Measurements from ENCODE around the gene LHFPL6.

The LHFPL6 gene

DNA sequence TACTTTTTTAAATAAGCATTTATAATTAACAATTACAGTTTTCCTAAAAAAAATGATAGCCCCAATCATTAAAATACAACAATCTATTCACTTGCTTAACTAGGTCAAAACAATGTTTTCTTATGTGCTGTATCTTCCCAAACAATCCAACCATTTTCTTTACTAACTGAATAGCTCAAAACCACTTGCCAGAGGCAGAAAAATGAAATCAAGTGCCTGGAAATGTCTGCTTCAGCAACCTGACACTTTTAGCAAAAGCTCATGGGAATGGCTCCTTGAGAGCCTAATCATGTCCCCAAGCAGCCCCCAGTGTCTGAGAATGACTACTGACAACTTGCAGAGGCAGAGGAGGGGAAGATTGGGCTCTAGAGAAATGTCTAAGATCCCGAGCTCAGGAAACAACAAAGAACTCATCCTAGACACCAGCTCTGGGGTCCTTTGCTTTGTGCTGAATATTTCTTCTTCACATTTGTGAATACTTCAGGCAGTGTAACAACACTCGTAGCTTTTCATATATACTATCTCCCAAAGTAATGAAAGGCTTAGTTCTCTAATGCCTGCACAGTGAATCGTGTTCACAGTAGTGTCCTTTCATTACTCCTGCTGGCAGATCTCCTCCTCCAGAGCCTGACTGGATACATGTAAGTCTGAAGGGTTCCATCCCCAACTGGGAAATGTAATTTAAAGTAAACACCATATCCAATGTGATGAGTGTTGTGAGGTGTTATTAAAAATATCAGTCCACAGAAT, 280.0 kb downstream of the LHFPL6 start:
- TF ChIP-seq, protein P1, sequence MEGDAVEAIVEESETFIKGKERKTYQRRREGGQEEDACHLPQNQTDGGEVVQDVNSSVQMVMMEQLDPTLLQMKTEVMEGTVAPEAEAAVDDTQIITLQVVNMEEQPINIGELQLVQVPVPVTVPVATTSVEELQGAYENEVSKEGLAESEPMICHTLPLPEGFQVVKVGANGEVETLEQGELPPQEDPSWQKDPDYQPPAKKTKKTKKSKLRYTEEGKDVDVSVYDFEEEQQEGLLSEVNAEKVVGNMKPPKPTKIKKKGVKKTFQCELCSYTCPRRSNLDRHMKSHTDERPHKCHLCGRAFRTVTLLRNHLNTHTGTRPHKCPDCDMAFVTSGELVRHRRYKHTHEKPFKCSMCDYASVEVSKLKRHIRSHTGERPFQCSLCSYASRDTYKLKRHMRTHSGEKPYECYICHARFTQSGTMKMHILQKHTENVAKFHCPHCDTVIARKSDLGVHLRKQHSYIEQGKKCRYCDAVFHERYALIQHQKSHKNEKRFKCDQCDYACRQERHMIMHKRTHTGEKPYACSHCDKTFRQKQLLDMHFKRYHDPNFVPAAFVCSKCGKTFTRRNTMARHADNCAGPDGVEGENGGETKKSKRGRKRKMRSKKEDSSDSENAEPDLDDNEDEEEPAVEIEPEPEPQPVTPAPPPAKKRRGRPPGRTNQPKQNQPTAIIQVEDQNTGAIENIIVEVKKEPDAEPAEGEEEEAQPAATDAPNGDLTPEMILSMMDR (IDR thresholded peaks at IDR 0.05; ENCODE audit: low read depth, low read length, missing control alignments) = no peak
- no peak overlapping the region for H3K4me3 ChIP-seq (ENCODE audit: low read depth, low read length)
- DNase-seq (ENCODE audit: low read depth) = no peak

DNA sequence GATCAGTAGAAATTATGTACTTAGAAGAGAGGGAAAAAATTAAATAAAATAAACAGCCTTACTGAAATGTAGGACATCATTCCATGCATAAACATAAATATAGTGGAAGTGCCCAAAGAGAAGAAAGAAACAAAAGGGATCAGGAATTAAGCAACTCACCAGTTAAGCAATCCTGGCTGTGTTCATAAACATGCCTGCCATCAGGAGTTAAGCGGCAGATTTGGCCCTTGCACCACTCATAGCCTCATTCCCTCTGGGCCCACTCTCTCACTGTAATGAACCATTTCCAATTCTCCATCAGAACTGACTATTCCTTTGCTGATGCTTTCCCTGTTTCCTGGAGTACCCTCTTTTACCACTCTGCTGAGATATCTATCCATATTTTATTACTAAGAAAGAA, 281.4 kb downstream of the LHFPL6 start:
- no peak for DNase-seq (ENCODE audit: low read depth)
- no peak overlapping the region for H3K4me3 ChIP-seq (ENCODE audit: low read depth, low read length)
- TF ChIP-seq, protein P1 (IDR thresholded peaks at IDR 0.05; ENCODE audit: low read depth, low read length, missing control alignments) = no peak

DNA sequence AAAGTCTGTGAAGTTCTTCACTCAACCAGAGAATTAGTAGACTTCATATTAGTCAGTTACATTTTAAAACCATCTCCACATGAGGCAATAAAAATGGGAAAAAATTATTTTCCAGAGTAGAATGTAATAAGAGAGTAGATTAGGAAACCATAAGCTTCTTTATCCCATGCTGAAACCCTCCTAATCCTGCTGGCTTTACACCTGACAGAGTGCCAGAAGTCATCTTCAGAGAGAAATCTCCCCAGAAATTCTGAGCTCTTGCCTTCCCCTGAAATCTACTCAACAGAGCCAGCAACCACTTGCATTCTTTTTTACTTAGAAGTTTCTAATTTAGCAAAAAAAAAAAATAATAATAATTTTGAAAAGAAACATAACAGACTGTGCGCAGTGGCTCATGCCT, 284.8 kb downstream of the LHFPL6 start:
- no peak overlapping the region for H3K4me3 ChIP-seq (ENCODE audit: low read depth, low read length)
- TF ChIP-seq, protein P1 (IDR thresholded peaks at IDR 0.05; ENCODE audit: low read depth, low read length, missing control alignments) = no peak
- no peak for DNase-seq (ENCODE audit: low read depth)

DNA sequence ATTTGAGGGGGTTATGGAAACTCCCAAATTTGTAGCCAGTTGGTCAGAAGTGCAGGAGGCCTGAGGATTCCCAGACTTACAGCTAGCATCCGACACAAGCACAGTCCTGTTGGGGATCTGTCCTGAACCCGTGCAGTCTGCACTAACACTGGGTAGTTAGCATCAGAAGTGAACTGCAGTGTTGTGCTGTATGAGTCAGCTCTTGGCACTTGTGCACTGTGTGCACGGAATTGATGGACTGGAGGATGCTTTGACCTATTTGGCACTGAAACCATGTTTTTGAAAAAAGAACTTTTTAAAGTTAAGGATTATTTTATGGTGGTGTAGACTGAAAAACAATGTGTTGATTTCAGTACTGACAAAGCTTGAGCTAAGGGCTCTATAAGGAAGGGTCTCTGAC, 285.7 kb downstream of the LHFPL6 start:
- TF ChIP-seq, protein P1 (IDR thresholded peaks at IDR 0.05; ENCODE audit: low read depth, low read length, missing control alignments) = no peak
- no peak for DNase-seq (ENCODE audit: low read depth)
- no peak overlapping the region for H3K4me3 ChIP-seq (ENCODE audit: low read depth, low read length)

DNA sequence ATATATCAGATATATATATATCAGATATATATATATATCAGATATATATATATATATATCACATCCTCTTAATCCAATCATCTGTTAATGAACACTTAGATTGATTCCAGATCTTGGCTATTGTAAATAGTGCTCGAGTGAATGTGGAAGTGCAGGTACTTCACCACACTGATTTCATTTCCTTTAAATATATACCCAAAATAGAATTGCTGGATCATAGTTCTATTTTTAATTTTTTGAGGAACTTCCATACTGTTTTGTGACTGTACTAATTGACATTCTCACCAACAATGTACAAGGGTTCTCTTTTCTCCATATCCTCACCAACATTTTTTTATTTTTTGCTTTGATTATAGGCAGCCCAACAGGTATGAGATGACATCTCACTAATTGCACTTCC, 287.2 kb downstream of the LHFPL6 start:
- no peak for DNase-seq (ENCODE audit: low read depth)
- TF ChIP-seq, protein P1 (IDR thresholded peaks at IDR 0.05; ENCODE audit: low read depth, low read length, missing control alignments) = no peak
- H3K4me3 ChIP-seq (ENCODE audit: low read depth, low read length) = no peak overlapping the region

DNA sequence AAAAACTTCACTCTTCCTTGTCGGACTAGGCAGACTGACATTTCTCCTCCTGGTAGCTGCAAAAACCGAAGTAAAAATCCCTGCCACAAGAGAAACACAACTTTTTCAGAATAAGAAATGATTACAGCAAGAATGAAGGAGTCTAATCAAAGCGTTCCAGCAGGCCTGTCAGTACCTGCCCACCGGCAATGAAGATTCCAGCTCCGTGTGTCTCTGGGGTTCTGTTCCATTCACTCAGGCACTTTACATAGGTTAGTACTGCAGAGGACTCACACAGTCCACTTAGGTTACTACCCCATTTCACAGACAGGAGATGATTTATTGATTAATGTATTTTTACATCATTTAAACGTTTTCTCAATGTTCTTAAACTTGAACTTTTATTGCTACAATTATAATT, 289.3 kb downstream of the LHFPL6 start:
- no peak overlapping the region for H3K4me3 ChIP-seq (ENCODE audit: low read depth, low read length)
- DNase-seq (ENCODE audit: low read depth) = no peak
- TF ChIP-seq, protein P1 (IDR thresholded peaks at IDR 0.05; ENCODE audit: low read depth, low read length, missing control alignments) = no peak

DNA sequence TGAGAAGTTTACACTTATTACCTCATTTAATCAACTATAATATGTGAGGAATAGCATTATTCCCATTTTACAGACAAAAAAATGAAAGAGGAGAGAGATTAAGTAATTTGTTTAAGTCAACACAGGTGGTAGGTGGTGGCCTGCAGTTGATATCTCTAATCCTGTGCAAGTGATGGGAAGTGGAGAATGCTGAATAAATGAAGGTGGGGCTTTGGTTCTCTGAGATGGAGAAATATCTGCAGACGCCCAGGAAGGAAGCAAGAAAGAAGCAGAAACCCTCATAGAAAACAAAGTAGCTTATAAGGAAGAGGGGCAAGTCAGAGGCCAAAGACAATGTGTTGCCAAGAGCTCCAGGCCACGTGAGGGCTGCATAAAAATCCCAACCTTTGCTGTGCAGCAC, 290.4 kb downstream of the LHFPL6 start:
- DNase-seq (ENCODE audit: low read depth) = no peak
- TF ChIP-seq, protein P1 (IDR thresholded peaks at IDR 0.05; ENCODE audit: low read depth, low read length, missing control alignments) = no peak
- H3K4me3 ChIP-seq (ENCODE audit: low read depth, low read length) = no peak overlapping the region
